Right renal cortex interstitium (tissue), 3 donors: ENCODE measurements around the gene RTL9. TPM values are rescaled to one million over a fixed set of nuclear protein-coding genes. Genes with fewer than 3 reads are reported as not detected.

Experiments used
- DNase-seq, 3 donors: peaks; one replicate each; pipeline ENCODE4 v3.0.0-alpha.2; 2013; ENCODE audit warnings: low read depth in 3 of 3, low spot score in 2 of 3
- polyA plus RNA-seq, 3 donors: library from polyadenylated mRNA; unstranded; fragments of 120-200 nt; gene quantifications; one replicate each; pipeline ENCODE4 v1.2.1, GENCODE V29; 2013; ENCODE audit not compliant: insufficient read length in 3 of 3

Gene RTL9
- polyA plus RNA-seq, 3 donors: 0.18 to 0.35 (median 0.18) TPM

GRCh38 chrX:110341189-110342035 lies 17.2 kb upstream of the RTL9 start:
- DNase-seq: no peak

GRCh38 chrX:110346681-110347080 lies 12.0 kb upstream of the RTL9 start:
- DNase-seq: no peak

GRCh38 chrX:110359273-110359672 lies 625 bp downstream of the RTL9 start:
- no peak for DNase-seq

- DNase-seq: no peak
These were observed 4.6 kb downstream of the RTL9 start for GRCh38 chrX:110363244-110363643.

- no peak for DNase-seq
These were observed 14.7 kb downstream of the RTL9 start for GRCh38 chrX:110373310-110373709.

GRCh38 chrX:110374559-110374958 lies 15.9 kb downstream of the RTL9 start:
- no peak for DNase-seq

GRCh38 chrX:110381216-110381615 lies 22.6 kb downstream of the RTL9 start:
- no peak for DNase-seq

GRCh38 chrX:110383414-110383813 lies 24.8 kb downstream of the RTL9 start:
- DNase-seq: no peak

GRCh38 chrX:110384490-110384889 lies 25.8 kb downstream of the RTL9 start:
- no peak for DNase-seq

- DNase-seq: no peak
These were observed 30.9 kb downstream of the RTL9 start for GRCh38 chrX:110389570-110389969.

GRCh38 chrX:110391086-110391485 lies 32.4 kb downstream of the RTL9 start:
- no peak for DNase-seq

- DNase-seq: no peak
These were observed 36.0 kb downstream of the RTL9 start for GRCh38 chrX:110394651-110395050.

- DNase-seq: no peak
These were observed 37.2 kb downstream of the RTL9 start for GRCh38 chrX:110395877-110396276.

GRCh38 chrX:110396735-110397134 lies 38.1 kb downstream of the RTL9 start:
- no peak for DNase-seq

- no peak for DNase-seq
These were observed 38.7 kb downstream of the RTL9 start for GRCh38 chrX:110397339-110397738.

GRCh38 chrX:110397904-110398303 lies 39.3 kb downstream of the RTL9 start:
- no peak for DNase-seq

- DNase-seq: no peak
These were observed 40.8 kb downstream of the RTL9 start for GRCh38 chrX:110399497-110399896.

- DNase-seq: no peak
These were observed 41.3 kb downstream of the RTL9 start for GRCh38 chrX:110399966-110400365.

GRCh38 chrX:110401135-110401534 lies 42.5 kb downstream of the RTL9 start:
- no peak for DNase-seq

- no peak for DNase-seq
These were observed 43.6 kb downstream of the RTL9 start for GRCh38 chrX:110402091-110402849.

- DNase-seq: no peak
These were observed 44.2 kb downstream of the RTL9 start for GRCh38 chrX:110402850-110403221.
